Measurements from ENCODE around the gene ITIH5. TPM values are rescaled to one million over a fixed set of nuclear protein-coding genes. Genes with fewer than 3 reads are reported as not detected.
"Not testable (repeated sequence)": the region's sequence is repeated elsewhere in the genome, so short reads cannot be mapped to it uniquely, and the experiment has no call there.

The ITIH5 gene
- total RNA-seq, 6 experiments from 2014 or later, result 0.20 to 0.62 (median 0.48) TPM

DNA sequence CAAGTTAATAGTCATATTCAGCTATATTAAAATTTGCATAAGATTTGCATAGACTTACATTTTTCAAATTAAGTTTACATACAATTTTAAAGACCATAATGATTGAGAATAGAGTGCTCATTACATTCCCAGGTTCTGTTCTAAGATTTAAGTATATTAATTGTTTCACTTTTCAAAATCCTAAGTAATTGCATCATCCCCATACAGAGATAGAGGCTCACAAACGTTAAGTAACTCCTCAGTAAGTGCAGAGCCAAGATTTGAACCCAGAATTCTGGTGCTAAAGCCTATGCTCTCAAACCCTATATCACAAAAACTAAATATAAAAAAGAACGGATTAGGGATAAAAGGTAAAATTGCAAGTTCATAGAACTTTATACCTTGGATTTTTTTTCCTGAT is 2.1 kb downstream of the ITIH5 start:
- no peaks in the 10 kb centered on the region for H3K9me3 ChIP-seq
- no peak for TF ChIP-seq POLR2A (IDR thresholded peaks at IDR 0.05)
- DNase-seq, result no peak
- H3K4me1 ChIP-seq, result peaks cover 0 to 9% (median 0%) of the 10 kb centered on the region in 4 donors
- H3K4me3 ChIP-seq, result no peak overlapping the region
- intact Hi-C loops (cut with DNase I), result no loop called here
- ATAC-seq, result no peak
- H3K27me3 ChIP-seq, result peaks cover 0 to 3% of the 10 kb centered on the region in 2 donors
- H3K27ac ChIP-seq, result no peak overlapping the region
- 39% methylated on average over 2 of the region's 2 CpGs for WGBS (ENCODE audit: insufficient coverage, low coverage, low lambda C conversion rate, missing lambda C conversion rate)
- no peaks in the 10 kb centered on the region for H3K36me3 ChIP-seq

DNA sequence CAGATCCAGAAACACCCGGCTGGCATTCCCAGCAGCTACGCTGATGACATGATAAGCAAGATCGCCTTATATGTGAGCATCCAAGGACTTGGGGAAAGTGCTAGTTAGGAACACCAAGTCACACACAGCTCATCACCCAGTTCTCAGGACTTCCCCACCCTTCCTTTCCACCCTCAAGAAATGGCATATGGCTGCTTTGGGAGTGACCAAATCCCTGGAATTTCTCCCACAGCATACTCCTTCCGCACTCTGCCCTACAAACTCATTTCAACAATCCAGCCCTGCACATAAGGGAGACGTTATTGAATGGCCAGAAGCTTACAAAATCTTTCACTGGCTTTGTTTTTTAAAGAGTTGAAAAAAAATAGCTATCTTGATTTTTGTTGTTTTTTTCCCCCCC is 4.2 kb downstream of the ITIH5 start:
- Histone ChIP-seq H3K27ac (no peak overlapping the region), H3K4me3 (no peak overlapping the region), H3K9me3 (no peaks in the 10 kb centered on the region), H3K36me3 (no peaks in the 10 kb centered on the region), H3K4me1 (peaks cover 0 to 9% (median 0%) of the 10 kb centered on the region in 4 donors), H3K27me3 (peaks cover 0 to 3% of the 10 kb centered on the region in 2 donors)
- DNase-seq (no peak), ATAC-seq (no peak)
- 66% methylated on average over 4 of the region's 5 CpGs for WGBS (ENCODE audit: insufficient coverage, low coverage, low lambda C conversion rate, missing lambda C conversion rate)
- TF ChIP-seq CTCF (IDR thresholded peaks at IDR 0.05) (no peak), POLR2A (IDR thresholded peaks at IDR 0.05) (no peak)
- intact Hi-C loops (cut with DNase I), result no loop called here

GRCh38 chr10:7659560-7659959 is 7.2 kb downstream of the ITIH5 start:
- Histone ChIP-seq H3K36me3 (no peaks in the 10 kb centered on the region), H3K27ac (no peak overlapping the region), H3K4me1 (no peaks in the 10 kb centered on the region), H3K27me3 (no peaks in the 10 kb centered on the region), H3K4me3 (no peak overlapping the region), H3K9me3 (no peaks in the 10 kb centered on the region)
- whole genome bisulfite sequencing (ENCODE audit: insufficient coverage, low coverage, low lambda C conversion rate, missing lambda C conversion rate), result 63% methylated on average over 4 of the region's 4 CpGs
- ATAC-seq, result no peak
- intact Hi-C loops (cut with DNase I), result no loop called here
- TF ChIP-seq CTCF (IDR thresholded peaks at IDR 0.05), result no peak
- no peak for TF ChIP-seq POLR2A (IDR thresholded peaks at IDR 0.05)
- no peak for DNase-seq

GRCh38 chr10:7657552-7657951 is 9.2 kb downstream of the ITIH5 start:
- H3K4me1 ChIP-seq, result no peaks in the 10 kb centered on the region
- WGBS (ENCODE audit: insufficient coverage, low coverage, low lambda C conversion rate, missing lambda C conversion rate), result 49% methylated on average over 2 of the region's 2 CpGs
- H3K4me3 ChIP-seq, result no peak overlapping the region
- H3K27ac ChIP-seq, result no peak overlapping the region
- ATAC-seq (no peak), DNase-seq (no peak)
- H3K27me3 ChIP-seq, result no peaks in the 10 kb centered on the region
- intact Hi-C loops (cut with DNase I), result no loop called here
- no peaks in the 10 kb centered on the region for H3K9me3 ChIP-seq
- H3K36me3 ChIP-seq, result no peaks in the 10 kb centered on the region
- TF ChIP-seq CTCF (IDR thresholded peaks at IDR 0.05) (no peak), POLR2A (IDR thresholded peaks at IDR 0.05) (no peak)

GRCh38 chr10:7657079-7657478 is 9.7 kb downstream of the ITIH5 start:
- intact Hi-C loops (cut with DNase I); DNase-seq: not testable (repeated sequence)
- WGBS (ENCODE audit: insufficient coverage, low coverage, low lambda C conversion rate, missing lambda C conversion rate), result 81% methylated on average over 6 of the region's 11 CpGs

More at GRCh38 chr10:7657079-7657478, 9.7 kb downstream of the ITIH5 start:
- not testable (repeated sequence) for H3K4me1 ChIP-seq, H3K27me3 ChIP-seq, ATAC-seq, H3K4me3 ChIP-seq, H3K9me3 ChIP-seq, H3K27ac ChIP-seq, H3K36me3 ChIP-seq
